Measurements from ENCODE around the gene UPF2. TPM values are rescaled to one million over a fixed set of nuclear protein-coding genes. Genes with fewer than 3 reads are reported as not detected.

The UPF2 gene
- total RNA-seq, 4 donors from 2014 or later = 16.5 to 28.6 (median 23.1) TPM

- Histone ChIP-seq H3K4me1 (no peaks in the 10 kb centered on the region), H3K27ac (no peak overlapping the region), H3K9me3 (no peaks in the 10 kb centered on the region), H3K4me3 (no peak overlapping the region), H3K27me3 (no peaks in the 10 kb centered on the region), H3K36me3 (peaks cover 0 to 18% (median under 1%) of the 10 kb centered on the region in 4 donors)
- no peak for DNase-seq
- in situ Hi-C loops (cut with MboI; ENCODE audit: low pct_ligation_motif_present in 1 of 4, low pct_unique_long_range_greater_than_20kb in 1 of 4, low sequenced_read_pairs in 3 of 4) (no loop called here), intact Hi-C loops (cut with DNase I; ENCODE audit: low total_unique reads) (no loop called here)
- no peak for TF ChIP-seq CTCF (IDR thresholded peaks at IDR 0.05)
- no peak for TF ChIP-seq POLR2AphosphoS5 (IDR thresholded peaks at IDR 0.05)
- TF ChIP-seq POLR2A (IDR thresholded peaks at IDR 0.05) = no peak
- 80 to 93% methylated on average over 1 to 2 of the region's 2 CpGs for WGBS, 2 donors (ENCODE audit: low coverage in 1 of 2)
Observed at GRCh38 chr10:11949152-11949551, 93.5 kb downstream of the UPF2 start.

GRCh38 chr10:11946652-11947051, 96.0 kb downstream of the UPF2 start:
- Histone ChIP-seq H3K27ac (no peak overlapping the region), H3K27me3 (no peaks in the 10 kb centered on the region), H3K36me3 (peaks cover 0 to 24% (median 6%) of the 10 kb centered on the region in 4 donors), H3K4me1 (peaks cover 0 to 2% (median 0%) of the 10 kb centered on the region in 4 donors), H3K9me3 (no peaks in the 10 kb centered on the region), H3K4me3 (no peak overlapping the region)
- intact Hi-C loops (cut with DNase I; ENCODE audit: low total_unique reads) (no loop called here), in situ Hi-C loops (cut with MboI; ENCODE audit: low pct_ligation_motif_present in 1 of 4, low pct_unique_long_range_greater_than_20kb in 1 of 4, low sequenced_read_pairs in 3 of 4) (no loop called here)
- TF ChIP-seq CTCF (IDR thresholded peaks at IDR 0.05) = no peak
- no peak for TF ChIP-seq POLR2AphosphoS5 (IDR thresholded peaks at IDR 0.05)
- no peak for TF ChIP-seq POLR2A (IDR thresholded peaks at IDR 0.05)
- TF ChIP-seq EP300 (IDR thresholded peaks at IDR 0.05; ENCODE audit: low read depth) = no peak
- DNase-seq = no peak
- 90 to 92% methylated on average over 8 of the region's 8 CpGs for WGBS, 2 donors (ENCODE audit: low coverage in 1 of 2)

- TF ChIP-seq POLR2AphosphoS5 (IDR thresholded peaks at IDR 0.05) = no peak
- no peak overlapping the region for H3K4me3 ChIP-seq
- DNase-seq = peak; percentile 57
- H3K27ac ChIP-seq = peak overlapping the region; percentile 64 to 81 (median 71)
- in situ Hi-C loops (cut with MboI; ENCODE audit: low pct_ligation_motif_present in 1 of 4, low pct_unique_long_range_greater_than_20kb in 1 of 4, low sequenced_read_pairs in 3 of 4) = no loop called here
- WGBS, 2 donors (ENCODE audit: low coverage in 1 of 2) = 40% methylated on average over 4 to 8 of the region's 8 CpGs
- intact Hi-C loops (cut with DNase I; ENCODE audit: low total_unique reads) = no loop called here
- no peaks in the 10 kb centered on the region for H3K9me3 ChIP-seq
- peaks cover 0 to 14% (median 0%) of the 10 kb centered on the region in 4 donors for H3K36me3 ChIP-seq
- H3K27me3 ChIP-seq = no peaks in the 10 kb centered on the region
- peaks cover 5 to 58% (median 35%) of the 10 kb centered on the region in 4 donors for H3K4me1 ChIP-seq
Observed at GRCh38 chr10:11936389-11937152, 106.0 kb downstream of the UPF2 start.

GRCh38 chr10:11934262-11934661, 108.3 kb downstream of the UPF2 start:
- H3K27ac ChIP-seq = peak overlapping the region; percentile 71 to 81 (median 72)
- no peak for TF ChIP-seq CTCF (IDR thresholded peaks at IDR 0.05)
- no peak for TF ChIP-seq POLR2A (IDR thresholded peaks at IDR 0.05)
- no peak for TF ChIP-seq EP300 (IDR thresholded peaks at IDR 0.05; ENCODE audit: low read depth)
- TF ChIP-seq POLR2AphosphoS5 (IDR thresholded peaks at IDR 0.05) = no peak
- H3K36me3 ChIP-seq = peaks cover 0 to 27% (median 7%) of the 10 kb centered on the region in 4 donors
- peaks cover 5 to 47% (median 34%) of the 10 kb centered on the region in 4 donors for H3K4me1 ChIP-seq
- WGBS, 2 donors (ENCODE audit: low coverage in 1 of 2) = 54 to 74% methylated on average over 6 to 7 of the region's 7 CpGs
- H3K4me3 ChIP-seq = no peak overlapping the region
- DNase-seq = peak; percentile 54
- intact Hi-C loops (cut with DNase I; ENCODE audit: low total_unique reads) (no loop called here), in situ Hi-C loops (cut with MboI; ENCODE audit: low pct_ligation_motif_present in 1 of 4, low pct_unique_long_range_greater_than_20kb in 1 of 4, low sequenced_read_pairs in 3 of 4) (no loop called here)
- H3K27me3 ChIP-seq = no peaks in the 10 kb centered on the region
- H3K9me3 ChIP-seq = no peaks in the 10 kb centered on the region

Data from transverse colon (tissue), 4 donors.